ENCODE data around the gene SLC28A3. TPM values are rescaled to one million over a fixed set of nuclear protein-coding genes. Genes with fewer than 3 reads are reported as not detected.
"Not testable (repeated sequence)": the region's sequence is repeated elsewhere in the genome, so short reads cannot be mapped to it uniquely, and the experiment has no call there.

The SLC28A3 gene, protein sequence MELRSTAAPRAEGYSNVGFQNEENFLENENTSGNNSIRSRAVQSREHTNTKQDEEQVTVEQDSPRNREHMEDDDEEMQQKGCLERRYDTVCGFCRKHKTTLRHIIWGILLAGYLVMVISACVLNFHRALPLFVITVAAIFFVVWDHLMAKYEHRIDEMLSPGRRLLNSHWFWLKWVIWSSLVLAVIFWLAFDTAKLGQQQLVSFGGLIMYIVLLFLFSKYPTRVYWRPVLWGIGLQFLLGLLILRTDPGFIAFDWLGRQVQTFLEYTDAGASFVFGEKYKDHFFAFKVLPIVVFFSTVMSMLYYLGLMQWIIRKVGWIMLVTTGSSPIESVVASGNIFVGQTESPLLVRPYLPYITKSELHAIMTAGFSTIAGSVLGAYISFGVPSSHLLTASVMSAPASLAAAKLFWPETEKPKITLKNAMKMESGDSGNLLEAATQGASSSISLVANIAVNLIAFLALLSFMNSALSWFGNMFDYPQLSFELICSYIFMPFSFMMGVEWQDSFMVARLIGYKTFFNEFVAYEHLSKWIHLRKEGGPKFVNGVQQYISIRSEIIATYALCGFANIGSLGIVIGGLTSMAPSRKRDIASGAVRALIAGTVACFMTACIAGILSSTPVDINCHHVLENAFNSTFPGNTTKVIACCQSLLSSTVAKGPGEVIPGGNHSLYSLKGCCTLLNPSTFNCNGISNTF
- polyA plus RNA-seq (ENCODE audit: insufficient read length in 4 of 4) = under 1 TPM in 3 of 4 donors, not detected in 1; 0.03 to 0.11 (median 0.09) TPM

DNA sequence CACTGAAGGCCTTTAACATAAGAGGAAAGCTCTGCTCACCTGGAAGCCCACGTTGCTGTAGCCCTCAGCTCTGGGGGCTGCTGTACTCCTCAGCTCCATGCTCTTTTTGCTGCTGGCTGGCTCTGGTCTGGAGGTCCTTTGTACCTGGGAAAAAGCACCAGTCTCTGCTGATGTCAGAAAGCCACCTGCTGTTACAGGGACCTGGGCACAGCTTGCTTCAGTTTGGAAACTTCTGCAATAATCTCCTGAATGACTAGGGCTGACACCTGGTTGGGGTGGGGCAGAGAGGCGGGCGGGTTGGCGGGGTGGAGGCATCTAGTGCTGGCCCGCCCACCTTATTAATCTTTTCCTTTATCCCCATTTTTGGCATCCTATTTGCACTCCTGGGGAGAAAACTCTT is at the start of gene SLC28A3:
SLC28A3 (minus strand) TSS at position 224 of the 400 bp plus-strand sequence; CDS start at position 99, 125 bp downstream.
- no peak for DNase-seq (ENCODE audit: low read depth in 4 of 4, low spot score in 2 of 4)

DNA sequence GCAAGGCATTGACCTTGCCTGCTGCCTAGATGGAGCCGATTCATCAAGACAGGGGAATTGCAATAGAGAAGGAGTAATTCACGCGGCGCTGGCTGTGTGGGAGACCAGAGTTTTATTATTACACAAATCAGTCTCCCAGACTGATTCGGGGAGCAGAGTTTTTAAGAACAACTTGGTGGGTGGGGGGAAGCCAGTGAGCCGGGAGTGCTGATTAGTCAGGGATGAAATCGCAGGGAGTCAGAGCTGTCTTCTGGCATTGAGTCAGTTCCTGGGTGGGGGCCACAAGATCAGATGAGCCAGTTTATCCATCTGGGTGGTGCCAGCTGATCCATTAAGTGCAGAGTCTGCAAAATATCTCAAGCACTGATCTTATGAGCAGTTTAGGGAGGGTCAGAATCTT is 49.7 kb upstream of the SLC28A3 start:
- DNase-seq (ENCODE audit: low read depth in 4 of 4, low spot score in 2 of 4) = not testable (repeated sequence)

GRCh38 chr9:84387821-84388220 is 47.3 kb upstream of the SLC28A3 start:
- no peak for DNase-seq (ENCODE audit: low read depth in 4 of 4, low spot score in 2 of 4)

- DNase-seq (ENCODE audit: low read depth in 4 of 4, low spot score in 2 of 4) = no peak
Measured at GRCh38 chr9:84386753-84387152, 46.2 kb upstream of the SLC28A3 start.

- no peak for DNase-seq (ENCODE audit: low read depth in 4 of 4, low spot score in 2 of 4)
Measured at GRCh38 chr9:84385386-84386040, 45.0 kb upstream of the SLC28A3 start.

DNA sequence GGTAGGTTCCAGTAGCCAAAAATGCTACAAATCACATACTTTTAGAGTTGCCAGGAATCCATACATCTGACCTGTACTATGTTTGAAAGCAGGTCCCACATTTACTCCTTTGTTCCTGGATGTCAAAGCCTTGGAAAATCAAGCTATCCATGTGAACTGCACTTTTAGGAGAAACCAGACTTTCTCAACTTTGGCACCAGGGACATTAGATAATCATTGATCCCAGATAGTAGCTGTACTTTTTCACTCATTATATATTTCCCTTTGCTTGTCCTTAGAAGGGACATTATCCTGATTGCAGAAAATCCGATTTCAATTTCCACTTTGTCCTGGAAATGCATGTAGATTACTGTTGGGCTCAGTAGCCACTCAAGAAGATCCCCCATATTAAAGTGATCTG is 44.1 kb upstream of the SLC28A3 start:
- no peak for DNase-seq (ENCODE audit: low read depth in 4 of 4, low spot score in 2 of 4)

DNA sequence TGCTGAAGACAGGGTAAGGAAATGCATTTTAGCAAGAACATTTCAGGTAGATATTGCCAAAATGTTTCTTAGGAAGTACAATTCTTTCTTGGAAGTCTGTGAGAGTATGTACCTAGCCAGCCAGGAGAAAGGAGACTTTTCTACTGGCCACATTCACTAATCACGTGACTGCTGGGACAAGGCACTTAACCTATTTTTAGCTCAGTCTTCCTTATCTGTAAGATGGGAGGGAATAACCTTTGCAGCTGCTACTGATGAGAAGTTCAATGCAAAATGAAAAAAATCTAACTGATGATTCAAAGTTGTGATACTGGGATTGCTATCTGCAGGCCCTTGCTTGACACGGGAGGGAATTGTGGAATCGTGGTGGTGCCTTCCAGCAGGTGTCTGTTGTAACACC is 42.6 kb upstream of the SLC28A3 start:
- DNase-seq (ENCODE audit: low read depth in 4 of 4, low spot score in 2 of 4) = no peak

GRCh38 chr9:84382720-84383119 is 42.2 kb upstream of the SLC28A3 start:
- DNase-seq (ENCODE audit: low read depth in 4 of 4, low spot score in 2 of 4) = no peak

DNA sequence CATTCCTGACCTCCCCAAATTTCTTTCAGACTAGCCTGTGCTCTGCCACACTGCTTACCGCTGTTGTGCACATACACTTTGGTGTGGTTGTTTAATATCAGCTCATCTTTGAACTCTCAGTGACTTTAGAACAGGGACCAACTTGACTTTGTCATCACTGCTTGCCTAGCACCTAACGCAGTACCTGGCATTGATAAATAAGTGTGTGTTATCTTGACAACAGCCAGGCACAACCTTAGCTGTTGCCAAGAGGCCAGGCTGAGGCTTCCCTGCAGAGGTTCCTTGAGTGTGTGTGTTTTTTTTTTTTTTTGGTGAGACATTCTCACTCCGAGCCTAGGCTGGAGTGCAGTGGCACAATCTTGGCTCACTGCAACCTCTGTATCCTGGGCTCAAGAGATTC is 41.0 kb upstream of the SLC28A3 start:
- no peak for DNase-seq (ENCODE audit: low read depth in 4 of 4, low spot score in 2 of 4)

DNA sequence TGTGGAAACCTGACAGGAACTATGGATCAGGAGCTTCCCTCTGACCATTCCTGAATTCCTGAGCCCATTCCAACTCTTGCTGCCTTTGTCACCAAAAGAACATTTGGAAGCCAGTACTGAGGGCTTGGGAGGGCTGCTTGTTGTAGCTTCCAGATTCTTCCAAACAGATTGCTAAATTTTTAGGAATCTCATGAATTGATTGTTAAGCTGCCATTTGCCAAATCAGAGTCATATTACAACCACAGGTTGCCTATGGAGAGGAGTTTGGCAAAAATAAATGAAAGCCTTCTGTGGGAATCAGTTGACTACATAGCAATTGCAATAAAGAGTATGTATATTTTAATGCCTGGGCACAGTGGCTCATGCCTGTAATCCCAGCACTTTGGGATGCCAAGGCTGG is 39.2 kb upstream of the SLC28A3 start:
- DNase-seq (ENCODE audit: low read depth in 4 of 4, low spot score in 2 of 4) = no peak

GRCh38 chr9:84375954-84376353 is 35.4 kb upstream of the SLC28A3 start:
- no peak for DNase-seq (ENCODE audit: low read depth in 4 of 4, low spot score in 2 of 4)

GRCh38 chr9:84374516-84374915 is 34.0 kb upstream of the SLC28A3 start:
- DNase-seq (ENCODE audit: low read depth in 4 of 4, low spot score in 2 of 4) = no peak

- DNase-seq (ENCODE audit: low read depth in 4 of 4, low spot score in 2 of 4) = no peak
Measured at GRCh38 chr9:84374013-84374412, 33.5 kb upstream of the SLC28A3 start.

DNA sequence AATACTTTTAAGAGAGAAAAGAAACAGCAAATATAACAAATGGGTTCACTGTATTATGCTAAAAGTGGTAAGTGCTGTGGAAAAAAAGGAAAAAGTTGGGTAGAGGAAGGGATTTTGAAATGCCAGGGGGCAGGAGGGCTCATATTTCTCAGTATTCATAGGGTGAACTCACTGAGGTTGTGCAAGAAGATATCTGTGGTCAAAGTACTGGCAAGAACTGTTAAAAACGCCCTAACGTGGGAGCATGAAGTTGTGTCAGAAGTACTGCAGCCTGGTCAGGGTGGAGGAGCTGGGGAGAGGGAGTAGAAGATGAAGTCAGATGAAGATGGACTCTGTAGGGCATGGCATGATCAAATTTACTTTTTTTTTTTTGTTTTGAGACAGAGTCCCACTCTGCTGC is 31.2 kb upstream of the SLC28A3 start:
- no peak for DNase-seq (ENCODE audit: low read depth in 4 of 4, low spot score in 2 of 4)

DNA sequence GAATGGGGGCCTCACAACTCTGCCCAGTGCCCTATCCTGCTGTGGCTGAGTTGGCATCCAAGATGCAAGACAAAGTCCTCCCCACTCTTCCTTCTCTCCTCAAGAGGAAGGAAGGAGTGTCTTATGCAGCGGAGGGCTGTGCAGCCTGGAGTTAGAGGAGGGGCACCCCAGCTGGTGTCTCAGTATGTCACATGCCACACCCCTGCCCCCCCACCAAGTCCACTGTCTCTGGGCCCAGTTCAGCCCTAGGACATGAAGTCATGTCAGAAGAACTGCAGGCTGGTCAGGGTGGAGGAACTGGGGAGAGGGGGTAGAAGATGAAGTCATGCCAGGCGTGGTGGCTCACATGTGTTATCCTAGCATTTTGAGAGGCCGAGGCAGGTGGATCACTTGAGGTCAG is 28.0 kb upstream of the SLC28A3 start:
- no peak for DNase-seq (ENCODE audit: low read depth in 4 of 4, low spot score in 2 of 4)

GRCh38 chr9:84367726-84368125 is 27.2 kb upstream of the SLC28A3 start:
- not testable (repeated sequence) for DNase-seq (ENCODE audit: low read depth in 4 of 4, low spot score in 2 of 4)

GRCh38 chr9:84366683-84367082 is 26.1 kb upstream of the SLC28A3 start:
- no peak for DNase-seq (ENCODE audit: low read depth in 4 of 4, low spot score in 2 of 4)

DNA sequence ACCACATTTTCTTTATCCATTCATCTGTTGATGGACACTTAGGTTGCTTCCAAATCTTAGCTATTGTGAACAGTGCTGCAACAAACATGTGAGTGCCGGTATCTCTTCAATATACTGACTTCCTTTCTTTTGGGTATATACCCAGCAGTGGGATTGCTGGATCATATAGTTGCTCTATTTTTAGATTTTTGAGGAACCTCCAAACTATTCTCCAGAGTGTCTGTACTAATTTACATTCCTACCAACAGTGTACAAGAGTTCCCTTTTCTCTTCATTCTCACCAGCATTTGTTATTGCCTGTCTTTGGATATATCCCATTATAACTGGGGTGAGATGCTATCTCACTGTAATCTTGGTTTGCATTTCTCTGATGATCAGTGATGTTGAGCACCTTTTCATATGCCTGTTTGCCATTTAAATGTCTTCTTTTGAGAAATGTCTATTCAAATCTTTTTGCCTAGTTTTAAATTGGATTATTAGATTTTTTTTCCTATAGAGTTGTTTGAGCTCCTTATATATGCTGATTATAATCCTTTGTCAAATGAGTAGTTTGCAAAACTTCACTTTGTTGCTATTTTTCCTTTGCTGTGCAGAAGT is 24.4 kb upstream of the SLC28A3 start:
- DNase-seq (ENCODE audit: low read depth in 4 of 4, low spot score in 2 of 4) = not testable (repeated sequence)

DNA sequence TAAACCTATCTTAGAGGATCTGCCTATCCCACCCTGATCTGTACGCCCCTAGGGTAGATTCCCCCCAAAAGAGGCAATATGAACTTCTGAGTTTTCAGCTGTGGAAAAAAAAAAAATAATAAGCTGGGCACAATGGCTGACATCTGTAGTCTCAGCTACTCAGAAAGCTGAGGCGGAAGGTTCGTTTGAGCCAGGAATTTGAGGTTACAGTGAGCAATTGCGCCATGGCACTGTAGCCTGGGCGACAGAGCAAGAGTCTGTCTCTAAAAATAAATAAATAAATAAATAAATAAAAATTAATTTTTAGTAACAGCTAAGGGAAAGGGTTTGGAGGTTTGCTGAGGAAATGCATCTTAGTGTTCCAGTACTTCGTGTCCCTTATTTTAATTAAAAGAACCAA is 21.1 kb upstream of the SLC28A3 start:
- DNase-seq (ENCODE audit: low read depth in 4 of 4, low spot score in 2 of 4) = no peak

GRCh38 chr9:84357275-84357674 is 16.7 kb upstream of the SLC28A3 start:
- no peak for DNase-seq (ENCODE audit: low read depth in 4 of 4, low spot score in 2 of 4)

DNA sequence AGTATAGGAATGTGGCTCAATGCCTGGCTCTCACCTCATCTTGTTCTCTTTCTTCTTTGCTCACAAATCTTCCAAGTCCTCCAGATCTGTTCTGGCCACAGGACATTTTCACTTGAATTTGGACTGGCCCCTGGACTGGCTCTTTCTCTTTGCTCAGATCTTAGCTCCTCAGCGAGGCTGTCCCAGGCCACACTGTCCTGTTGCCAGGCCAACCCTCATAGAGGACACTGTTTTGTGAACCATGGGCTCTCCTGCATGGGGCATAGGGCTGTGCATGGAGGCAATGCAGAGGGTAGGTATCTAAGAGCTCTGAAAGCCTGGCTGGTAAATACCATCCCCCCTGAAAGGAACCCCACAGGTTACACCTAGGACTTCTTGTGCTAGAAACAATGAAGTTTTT is 13.5 kb upstream of the SLC28A3 start:
- DNase-seq (ENCODE audit: low read depth in 4 of 4, low spot score in 2 of 4) = no peak
